ENCODE results near the gene SOAT1.

DNA sequence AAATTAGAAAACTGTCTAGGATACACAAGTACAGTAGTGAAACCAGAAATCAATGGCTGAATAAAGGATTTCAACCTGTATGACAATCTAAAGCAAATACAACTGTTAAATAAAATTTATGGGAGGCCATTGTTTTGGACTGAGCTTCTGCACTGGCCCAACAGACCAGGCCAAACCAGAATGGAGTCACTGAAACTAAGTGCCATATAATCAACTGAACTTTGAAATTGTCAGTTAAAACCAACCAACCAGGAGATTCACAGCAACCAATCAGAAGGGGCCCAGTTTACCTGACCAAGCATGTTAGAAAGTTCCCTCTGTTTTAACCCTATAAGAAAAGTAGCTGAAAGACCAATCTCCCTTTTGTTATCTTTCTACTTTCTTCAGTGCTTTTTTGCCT lies 30.5 kb upstream of the SOAT1 start:
- TF ChIP-seq, protein P1, sequence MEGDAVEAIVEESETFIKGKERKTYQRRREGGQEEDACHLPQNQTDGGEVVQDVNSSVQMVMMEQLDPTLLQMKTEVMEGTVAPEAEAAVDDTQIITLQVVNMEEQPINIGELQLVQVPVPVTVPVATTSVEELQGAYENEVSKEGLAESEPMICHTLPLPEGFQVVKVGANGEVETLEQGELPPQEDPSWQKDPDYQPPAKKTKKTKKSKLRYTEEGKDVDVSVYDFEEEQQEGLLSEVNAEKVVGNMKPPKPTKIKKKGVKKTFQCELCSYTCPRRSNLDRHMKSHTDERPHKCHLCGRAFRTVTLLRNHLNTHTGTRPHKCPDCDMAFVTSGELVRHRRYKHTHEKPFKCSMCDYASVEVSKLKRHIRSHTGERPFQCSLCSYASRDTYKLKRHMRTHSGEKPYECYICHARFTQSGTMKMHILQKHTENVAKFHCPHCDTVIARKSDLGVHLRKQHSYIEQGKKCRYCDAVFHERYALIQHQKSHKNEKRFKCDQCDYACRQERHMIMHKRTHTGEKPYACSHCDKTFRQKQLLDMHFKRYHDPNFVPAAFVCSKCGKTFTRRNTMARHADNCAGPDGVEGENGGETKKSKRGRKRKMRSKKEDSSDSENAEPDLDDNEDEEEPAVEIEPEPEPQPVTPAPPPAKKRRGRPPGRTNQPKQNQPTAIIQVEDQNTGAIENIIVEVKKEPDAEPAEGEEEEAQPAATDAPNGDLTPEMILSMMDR (IDR thresholded peaks at IDR 0.05): no peak
- no peak for TF ChIP-seq POLR2A (IDR thresholded peaks at IDR 0.05)

All from tibial nerve (tissue), 3 donors.